ENCODE results near the gene APOL1. TPM values are rescaled to one million over a fixed set of nuclear protein-coding genes. Genes with fewer than 3 reads are reported as not detected.
"Not testable (repeated sequence)": the region's sequence is repeated elsewhere in the genome, so short reads cannot be mapped to it uniquely, and the experiment has no call there.

The APOL1 gene
- total RNA-seq, 6 donors from 2014 or later: 31.9 to 90.5 (median 52.0) TPM

- Histone ChIP-seq H3K4me3 (no peak overlapping the region), H3K27ac (peak overlapping the region; percentile 28 to 58 (median 55)), H3K36me3 (peaks cover 77 to 95% (median 87%) of the 10 kb centered on the region in 4 donors), H3K27me3 (no peaks in the 10 kb centered on the region), H3K9me3 (no peaks in the 10 kb centered on the region), H3K4me1 (peaks cover 0 to 16% (median 14%) of the 10 kb centered on the region in 4 donors)
- WGBS, 2 donors: 64 to 67% methylated on average over 3 to 19 of the region's 28 CpGs
- DNase-seq: peak; percentile 63 to 94
- peak; percentile 86 to 91 for ATAC-seq (ENCODE audit: low FRiP score in 2 of 2)
- TF ChIP-seq POLR2AphosphoS5 (IDR thresholded peaks at IDR 0.05) (peak; percentile 12 to 18), CTCF (IDR thresholded peaks at IDR 0.05) (peak; percentile 78 to 88 (median 82)), EP300 (IDR thresholded peaks at IDR 0.05) (no peak), POLR2A (IDR thresholded peaks at IDR 0.05) (no peak)
Measured at GRCh38 chr22:36286096-36286957, 33.4 kb downstream of the APOL1 start.

- TF ChIP-seq POLR2AphosphoS5 (IDR thresholded peaks at IDR 0.05) (no peak), POLR2A (IDR thresholded peaks at IDR 0.05) (no peak), CTCF (IDR thresholded peaks at IDR 0.05) (no peak), EP300 (IDR thresholded peaks at IDR 0.05) (no peak)
- H3K36me3 ChIP-seq: peaks cover 76 to 95% (median 85%) of the 10 kb centered on the region in 4 donors
- H3K27ac ChIP-seq: peak overlapping the region in 1 of 4 donors; percentile 35
- no peaks in the 10 kb centered on the region for H3K27me3 ChIP-seq
- peaks cover 0 to 16% (median 15%) of the 10 kb centered on the region in 4 donors for H3K4me1 ChIP-seq
- DNase-seq: peak in 1 of 2 donors; percentile 85
- no peak for ATAC-seq (ENCODE audit: low FRiP score in 2 of 2)
- WGBS, 2 donors: 88 to 89% methylated on average over 20 of the region's 20 CpGs
- H3K9me3 ChIP-seq: no peaks in the 10 kb centered on the region
- H3K4me3 ChIP-seq: no peak overlapping the region
Measured at GRCh38 chr22:36287881-36288515, 35.1 kb downstream of the APOL1 start.

- TF ChIP-seq EP300 (IDR thresholded peaks at IDR 0.05) (no peak), CTCF (IDR thresholded peaks at IDR 0.05) (no peak), POLR2A (IDR thresholded peaks at IDR 0.05) (no peak), POLR2AphosphoS5 (IDR thresholded peaks at IDR 0.05) (peak in 1 of 2 donors; percentile 18)
- H3K36me3 ChIP-seq: peaks cover 77 to 95% (median 85%) of the 10 kb centered on the region in 4 donors
- H3K9me3 ChIP-seq: no peaks in the 10 kb centered on the region
- DNase-seq (peak in 1 of 2 donors; percentile 57), ATAC-seq (ENCODE audit: low FRiP score in 2 of 2) (no peak)
- 92 to 94% methylated on average over 26 of the region's 33 CpGs for WGBS, 2 donors
- peaks cover 0 to 16% (median 15%) of the 10 kb centered on the region in 4 donors for H3K4me1 ChIP-seq
- H3K27ac ChIP-seq: peak overlapping the region in 2 of 4 donors; percentile 16 to 61
- no peak overlapping the region for H3K4me3 ChIP-seq
- no peaks in the 10 kb centered on the region for H3K27me3 ChIP-seq
Measured at GRCh38 chr22:36288571-36289405, 35.9 kb downstream of the APOL1 start.

- Histone ChIP-seq H3K4me3 (no peak overlapping the region), H3K4me1 (peaks cover 0 to 16% (median 15%) of the 10 kb centered on the region in 4 donors), H3K9me3 (no peaks in the 10 kb centered on the region), H3K27ac (peak overlapping the region in 2 of 4 donors; percentile 16 to 61), H3K36me3 (peaks cover 77 to 95% (median 85%) of the 10 kb centered on the region in 4 donors), H3K27me3 (no peaks in the 10 kb centered on the region)
- DNase-seq: peak in 1 of 2 donors; percentile 78
- ATAC-seq (ENCODE audit: low FRiP score in 2 of 2): peak in 1 of 2 donors; percentile 47
- TF ChIP-seq EP300 (IDR thresholded peaks at IDR 0.05) (no peak), POLR2AphosphoS5 (IDR thresholded peaks at IDR 0.05) (no peak), CTCF (IDR thresholded peaks at IDR 0.05) (no peak), POLR2A (IDR thresholded peaks at IDR 0.05) (no peak)
- WGBS, 2 donors: 58 to 68% methylated on average over 4 to 7 of the region's 7 CpGs
Measured at GRCh38 chr22:36289406-36289870, 36.5 kb downstream of the APOL1 start.

- Histone ChIP-seq H3K4me1 (peaks cover 0 to 16% (median 15%) of the 10 kb centered on the region in 4 donors), H3K36me3 (peaks cover 77 to 95% (median 85%) of the 10 kb centered on the region in 4 donors), H3K27ac (peak overlapping the region in 1 of 4 donors; percentile 61)
- not testable (repeated sequence) for ATAC-seq (ENCODE audit: low FRiP score in 2 of 2); H3K9me3 ChIP-seq; DNase-seq; H3K27me3 ChIP-seq; H3K4me3 ChIP-seq
- 70 to 86% methylated on average over 11 of the region's 11 CpGs for WGBS, 2 donors
Measured at GRCh38 chr22:36289948-36290371, 37.0 kb downstream of the APOL1 start.

GRCh38 chr22:36290391-36291075 is 37.6 kb downstream of the APOL1 start:
- not testable (repeated sequence) for H3K9me3 ChIP-seq; DNase-seq; H3K27me3 ChIP-seq; H3K4me3 ChIP-seq; H3K27ac ChIP-seq; ATAC-seq (ENCODE audit: low FRiP score in 2 of 2)
- H3K36me3 ChIP-seq: peaks cover 77 to 95% (median 85%) of the 10 kb centered on the region in 4 donors
- peaks cover 0 to 16% (median 15%) of the 10 kb centered on the region in 4 donors for H3K4me1 ChIP-seq
- 84 to 97% methylated on average over 5 to 21 of the region's 40 CpGs for WGBS, 2 donors

Data from upper lobe of left lung (tissue), 6 donors.